GM12878 (cell line): ENCODE data around the gene MS4A7. TPM values are rescaled to one million over a fixed set of nuclear protein-coding genes. Genes with fewer than 3 reads are reported as not detected.
A peak's percentile ranks its signal among the peaks of the same experiment; 100 is the strongest.

Source experiments
- ASH2L ChIP-seq: fragments of 300-600, 200-600 bp; sonication (generic); IDR thresholded peaks from 2 replicates; pipeline ENCODE4 v1.6.1; 2017; ENCODE audit warnings: low read depth, mild to moderate bottlenecking, borderline replicate concordance
- BHLHE40 ChIP-seq, 2 experiments: fragments of 450-650 bp in 1 of 2; IDR thresholded peaks; 2 replicates each; pipeline ENCODE4 v1.6.1; 2011 to 2017; ENCODE audit warnings: low read depth in 2 of 2, borderline replicate concordance in 1 of 2, improper control_type of control experiment in 1 of 2, low read length in 1 of 2, mild to moderate bottlenecking in 1 of 2
- CREM ChIP-seq: IDR thresholded peaks from 2 replicates; pipeline ENCODE4 v1.6.1; 2014; ENCODE audit warnings: antibody characterized with exemption, low read depth
- NFYA ChIP-seq: IDR thresholded peaks from 2 replicates; pipeline ENCODE4 v1.6.1; 2011; ENCODE audit warnings: low read depth, mild to moderate bottlenecking, low read length, improper control_type of control experiment, borderline replicate concordance
- YBX1 ChIP-seq: fragments of 450-650 bp; IDR thresholded peaks from 2 replicates; pipeline ENCODE4 v1.6.1; 2016; ENCODE audit warnings: antibody characterized with exemption
- polyA plus RNA-seq, 11 experiments: library from polyadenylated mRNA; depleted of rRNA in 4 of 11; unstranded in 6 of 11; stranded (reverse) in 5 of 11; fragments of >200 nt; fragmentation: Nextera tagmentation in 4 of 11; fragmentation: Illumina TruSeq in 1 of 11; extraction: Ambion mirVana in 4 of 11; extraction: Trizol in 1 of 11; gene quantifications; 1 replicate in 1 of 11; 2 replicates in 10 of 11; pipeline versions ENCODE4 v1.2.1 to v1.2.3, GENCODE V29; 2011 to 2016; ENCODE audit warnings: inconsistent platforms in 2 of 11, missing spikeins in 2 of 11, low read depth in 1 of 11
- total RNA-seq, 4 experiments: library from RNA; depleted of rRNA in 3 of 4; stranded (reverse); fragments of >200 nt in 3 of 4; fragmentation: Illumina TruSeq in 1 of 4; extraction: Trizol in 1 of 4; gene quantifications; 2 replicates each; pipeline versions ENCODE4 v1.2.1 to v1.2.3, GENCODE V29; 2013 to 2021
- TF ChIP-seq, protein P1 (sequence below): IDR thresholded peaks from 2 replicates; pipeline ENCODE4 v1.6.1; 2012; ENCODE audit warnings: improper control_type of control experiment, low read depth, low read length; ENCODE audit not compliant: insufficient replicate concordance
- TF ChIP-seq, protein P2 (sequence below): fragments of 450-650 bp; IDR thresholded peaks from 2 replicates; pipeline ENCODE4 v1.6.1; 2016; ENCODE audit warnings: mild to moderate bottlenecking
- TF ChIP-seq, protein P3 (sequence below): fragments of 450-650 bp; IDR thresholded peaks from 2 replicates; pipeline ENCODE4 v1.6.1; 2016; ENCODE audit warnings: mild to moderate bottlenecking, moderate library complexity, borderline replicate concordance
- TF ChIP-seq, protein P4 (sequence below): IDR thresholded peaks from 2 replicates; pipeline ENCODE4 v1.6.1; 2012; ENCODE audit warnings: mild to moderate bottlenecking, low read depth, low read length
- TF ChIP-seq, protein P5 (sequence below): fragments of 450-650 bp; formaldehyde crosslinking; IDR thresholded peaks from 2 replicates; pipeline ENCODE4 v1.4.0; 2022; ENCODE audit warnings: mild to moderate bottlenecking, moderate library complexity

The MS4A7 gene
- total and polyA plus RNA-seq, 10 of the 15 experiments (the other 5 are each of a cell fraction or from before 2014, with no cell fraction given): 1.7 to 17.0 (median 3.7) TPM

DNA sequence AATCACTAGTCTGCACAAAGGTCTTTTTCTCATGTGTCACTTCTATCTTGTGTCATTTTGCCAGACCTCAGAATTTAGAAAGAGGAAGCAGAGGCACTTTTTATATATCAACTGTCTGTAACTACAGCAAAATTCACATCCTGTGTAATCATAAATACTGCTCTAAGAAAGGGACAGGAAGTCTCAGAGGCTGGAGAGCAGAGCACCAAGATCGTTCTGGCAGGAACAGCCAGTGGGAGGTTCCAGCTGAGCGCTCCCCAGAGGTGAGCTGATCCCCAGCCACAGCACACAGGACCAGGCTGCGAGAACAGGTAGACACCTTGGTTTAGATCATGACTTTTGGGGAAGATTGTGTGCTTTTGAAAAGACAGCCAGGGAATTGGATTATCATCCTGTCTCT, at the start of gene MS4A7 (continued):
- TF ChIP-seq, protein P1, sequence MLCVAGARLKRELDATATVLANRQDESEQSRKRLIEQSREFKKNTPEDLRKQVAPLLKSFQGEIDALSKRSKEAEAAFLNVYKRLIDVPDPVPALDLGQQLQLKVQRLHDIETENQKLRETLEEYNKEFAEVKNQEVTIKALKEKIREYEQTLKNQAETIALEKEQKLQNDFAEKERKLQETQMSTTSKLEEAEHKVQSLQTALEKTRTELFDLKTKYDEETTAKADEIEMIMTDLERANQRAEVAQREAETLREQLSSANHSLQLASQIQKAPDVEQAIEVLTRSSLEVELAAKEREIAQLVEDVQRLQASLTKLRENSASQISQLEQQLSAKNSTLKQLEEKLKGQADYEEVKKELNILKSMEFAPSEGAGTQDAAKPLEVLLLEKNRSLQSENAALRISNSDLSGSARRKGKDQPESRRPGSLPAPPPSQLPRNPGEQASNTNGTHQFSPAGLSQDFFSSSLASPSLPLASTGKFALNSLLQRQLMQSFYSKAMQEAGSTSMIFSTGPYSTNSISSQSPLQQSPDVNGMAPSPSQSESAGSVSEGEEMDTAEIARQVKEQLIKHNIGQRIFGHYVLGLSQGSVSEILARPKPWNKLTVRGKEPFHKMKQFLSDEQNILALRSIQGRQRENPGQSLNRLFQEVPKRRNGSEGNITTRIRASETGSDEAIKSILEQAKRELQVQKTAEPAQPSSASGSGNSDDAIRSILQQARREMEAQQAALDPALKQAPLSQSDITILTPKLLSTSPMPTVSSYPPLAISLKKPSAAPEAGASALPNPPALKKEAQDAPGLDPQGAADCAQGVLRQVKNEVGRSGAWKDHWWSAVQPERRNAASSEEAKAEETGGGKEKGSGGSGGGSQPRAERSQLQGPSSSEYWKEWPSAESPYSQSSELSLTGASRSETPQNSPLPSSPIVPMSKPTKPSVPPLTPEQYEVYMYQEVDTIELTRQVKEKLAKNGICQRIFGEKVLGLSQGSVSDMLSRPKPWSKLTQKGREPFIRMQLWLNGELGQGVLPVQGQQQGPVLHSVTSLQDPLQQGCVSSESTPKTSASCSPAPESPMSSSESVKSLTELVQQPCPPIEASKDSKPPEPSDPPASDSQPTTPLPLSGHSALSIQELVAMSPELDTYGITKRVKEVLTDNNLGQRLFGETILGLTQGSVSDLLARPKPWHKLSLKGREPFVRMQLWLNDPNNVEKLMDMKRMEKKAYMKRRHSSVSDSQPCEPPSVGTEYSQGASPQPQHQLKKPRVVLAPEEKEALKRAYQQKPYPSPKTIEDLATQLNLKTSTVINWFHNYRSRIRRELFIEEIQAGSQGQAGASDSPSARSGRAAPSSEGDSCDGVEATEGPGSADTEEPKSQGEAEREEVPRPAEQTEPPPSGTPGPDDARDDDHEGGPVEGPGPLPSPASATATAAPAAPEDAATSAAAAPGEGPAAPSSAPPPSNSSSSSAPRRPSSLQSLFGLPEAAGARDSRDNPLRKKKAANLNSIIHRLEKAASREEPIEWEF: peak; percentile 23
- TF ChIP-seq ASH2L (no peak), CREM (peak; percentile 41; the same call in 1 of the 2 replicates), NFYA (no peak), YBX1 (no peak), BHLHE40 (IDR thresholded peaks at IDR 0.05; ENCODE audit: borderline replicate concordance in 1 of 2, low read depth in 2 of 2, low read length in 1 of 2) (0 out of 4 replicates have a peak, but pooled peaks of 1 of the 2 experiments have one; percentile 9)
- TF ChIP-seq, protein P2, sequence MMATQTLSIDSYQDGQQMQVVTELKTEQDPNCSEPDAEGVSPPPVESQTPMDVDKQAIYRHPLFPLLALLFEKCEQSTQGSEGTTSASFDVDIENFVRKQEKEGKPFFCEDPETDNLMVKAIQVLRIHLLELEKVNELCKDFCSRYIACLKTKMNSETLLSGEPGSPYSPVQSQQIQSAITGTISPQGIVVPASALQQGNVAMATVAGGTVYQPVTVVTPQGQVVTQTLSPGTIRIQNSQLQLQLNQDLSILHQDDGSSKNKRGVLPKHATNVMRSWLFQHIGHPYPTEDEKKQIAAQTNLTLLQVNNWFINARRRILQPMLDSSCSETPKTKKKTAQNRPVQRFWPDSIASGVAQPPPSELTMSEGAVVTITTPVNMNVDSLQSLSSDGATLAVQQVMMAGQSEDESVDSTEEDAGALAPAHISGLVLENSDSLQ: peak; percentile 48
- TF ChIP-seq, protein P3, sequence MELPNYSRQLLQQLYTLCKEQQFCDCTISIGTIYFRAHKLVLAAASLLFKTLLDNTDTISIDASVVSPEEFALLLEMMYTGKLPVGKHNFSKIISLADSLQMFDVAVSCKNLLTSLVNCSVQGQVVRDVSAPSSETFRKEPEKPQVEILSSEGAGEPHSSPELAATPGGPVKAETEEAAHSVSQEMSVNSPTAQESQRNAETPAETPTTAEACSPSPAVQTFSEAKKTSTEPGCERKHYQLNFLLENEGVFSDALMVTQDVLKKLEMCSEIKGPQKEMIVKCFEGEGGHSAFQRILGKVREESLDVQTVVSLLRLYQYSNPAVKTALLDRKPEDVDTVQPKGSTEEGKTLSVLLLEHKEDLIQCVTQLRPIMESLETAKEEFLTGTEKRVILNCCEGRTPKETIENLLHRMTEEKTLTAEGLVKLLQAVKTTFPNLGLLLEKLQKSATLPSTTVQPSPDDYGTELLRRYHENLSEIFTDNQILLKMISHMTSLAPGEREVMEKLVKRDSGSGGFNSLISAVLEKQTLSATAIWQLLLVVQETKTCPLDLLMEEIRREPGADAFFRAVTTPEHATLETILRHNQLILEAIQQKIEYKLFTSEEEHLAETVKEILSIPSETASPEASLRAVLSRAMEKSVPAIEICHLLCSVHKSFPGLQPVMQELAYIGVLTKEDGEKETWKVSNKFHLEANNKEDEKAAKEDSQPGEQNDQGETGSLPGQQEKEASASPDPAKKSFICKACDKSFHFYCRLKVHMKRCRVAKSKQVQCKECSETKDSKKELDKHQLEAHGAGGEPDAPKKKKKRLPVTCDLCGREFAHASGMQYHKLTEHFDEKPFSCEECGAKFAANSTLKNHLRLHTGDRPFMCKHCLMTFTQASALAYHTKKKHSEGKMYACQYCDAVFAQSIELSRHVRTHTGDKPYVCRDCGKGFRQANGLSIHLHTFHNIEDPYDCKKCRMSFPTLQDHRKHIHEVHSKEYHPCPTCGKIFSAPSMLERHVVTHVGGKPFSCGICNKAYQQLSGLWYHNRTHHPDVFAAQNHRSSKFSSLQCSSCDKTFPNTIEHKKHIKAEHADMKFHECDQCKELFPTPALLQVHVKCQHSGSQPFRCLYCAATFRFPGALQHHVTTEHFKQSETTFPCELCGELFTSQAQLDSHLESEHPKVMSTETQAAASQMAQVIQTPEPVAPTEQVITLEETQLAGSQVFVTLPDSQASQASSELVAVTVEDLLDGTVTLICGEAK: peak; percentile 57; the same call in 1 of the 2 replicates
- TF ChIP-seq, protein P4, sequence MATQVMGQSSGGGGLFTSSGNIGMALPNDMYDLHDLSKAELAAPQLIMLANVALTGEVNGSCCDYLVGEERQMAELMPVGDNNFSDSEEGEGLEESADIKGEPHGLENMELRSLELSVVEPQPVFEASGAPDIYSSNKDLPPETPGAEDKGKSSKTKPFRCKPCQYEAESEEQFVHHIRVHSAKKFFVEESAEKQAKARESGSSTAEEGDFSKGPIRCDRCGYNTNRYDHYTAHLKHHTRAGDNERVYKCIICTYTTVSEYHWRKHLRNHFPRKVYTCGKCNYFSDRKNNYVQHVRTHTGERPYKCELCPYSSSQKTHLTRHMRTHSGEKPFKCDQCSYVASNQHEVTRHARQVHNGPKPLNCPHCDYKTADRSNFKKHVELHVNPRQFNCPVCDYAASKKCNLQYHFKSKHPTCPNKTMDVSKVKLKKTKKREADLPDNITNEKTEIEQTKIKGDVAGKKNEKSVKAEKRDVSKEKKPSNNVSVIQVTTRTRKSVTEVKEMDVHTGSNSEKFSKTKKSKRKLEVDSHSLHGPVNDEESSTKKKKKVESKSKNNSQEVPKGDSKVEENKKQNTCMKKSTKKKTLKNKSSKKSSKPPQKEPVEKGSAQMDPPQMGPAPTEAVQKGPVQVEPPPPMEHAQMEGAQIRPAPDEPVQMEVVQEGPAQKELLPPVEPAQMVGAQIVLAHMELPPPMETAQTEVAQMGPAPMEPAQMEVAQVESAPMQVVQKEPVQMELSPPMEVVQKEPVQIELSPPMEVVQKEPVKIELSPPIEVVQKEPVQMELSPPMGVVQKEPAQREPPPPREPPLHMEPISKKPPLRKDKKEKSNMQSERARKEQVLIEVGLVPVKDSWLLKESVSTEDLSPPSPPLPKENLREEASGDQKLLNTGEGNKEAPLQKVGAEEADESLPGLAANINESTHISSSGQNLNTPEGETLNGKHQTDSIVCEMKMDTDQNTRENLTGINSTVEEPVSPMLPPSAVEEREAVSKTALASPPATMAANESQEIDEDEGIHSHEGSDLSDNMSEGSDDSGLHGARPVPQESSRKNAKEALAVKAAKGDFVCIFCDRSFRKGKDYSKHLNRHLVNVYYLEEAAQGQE: 0 out of 2 replicates have a peak, but pooled peaks have one; percentile 17
- TF ChIP-seq, protein P5, sequence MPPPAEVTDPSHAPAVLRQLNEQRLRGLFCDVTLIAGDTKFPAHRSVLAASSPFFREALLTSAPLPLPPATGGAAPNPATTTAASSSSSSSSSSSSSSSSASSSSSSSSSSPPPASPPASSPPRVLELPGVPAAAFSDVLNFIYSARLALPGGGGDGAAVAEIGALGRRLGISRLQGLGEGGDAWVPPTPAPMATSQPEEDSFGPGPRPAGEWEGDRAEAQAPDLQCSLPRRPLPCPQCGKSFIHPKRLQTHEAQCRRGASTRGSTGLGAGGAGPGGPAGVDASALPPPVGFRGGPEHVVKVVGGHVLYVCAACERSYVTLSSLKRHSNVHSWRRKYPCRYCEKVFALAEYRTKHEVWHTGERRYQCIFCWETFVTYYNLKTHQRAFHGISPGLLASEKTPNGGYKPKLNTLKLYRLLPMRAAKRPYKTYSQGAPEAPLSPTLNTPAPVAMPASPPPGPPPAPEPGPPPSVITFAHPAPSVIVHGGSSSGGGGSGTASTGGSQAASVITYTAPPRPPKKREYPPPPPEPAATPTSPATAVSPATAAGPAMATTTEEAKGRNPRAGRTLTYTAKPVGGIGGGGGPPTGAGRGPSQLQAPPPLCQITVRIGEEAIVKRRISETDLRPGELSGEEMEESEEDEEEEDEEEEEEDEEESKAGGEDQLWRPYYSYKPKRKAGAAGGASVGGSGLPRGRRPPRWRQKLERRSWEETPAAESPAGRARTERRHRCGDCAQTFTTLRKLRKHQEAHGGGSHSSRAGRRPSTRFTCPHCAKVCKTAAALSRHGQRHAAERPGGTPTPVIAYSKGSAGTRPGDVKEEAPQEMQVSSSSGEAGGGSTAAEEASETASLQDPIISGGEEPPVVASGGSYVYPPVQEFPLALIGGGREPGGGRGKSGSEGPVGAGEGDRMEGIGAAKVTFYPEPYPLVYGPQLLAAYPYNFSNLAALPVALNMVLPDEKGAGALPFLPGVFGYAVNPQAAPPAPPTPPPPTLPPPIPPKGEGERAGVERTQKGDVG (CRISPR knock-in tag): no peak
